Ectodermal cell (in vitro differentiated cells): ENCODE measurements around the gene NR2F1-AS1.
"Not testable (repeated sequence)": the region's sequence is repeated elsewhere in the genome, so short reads cannot be mapped to it uniquely, and the experiment has no call there.

Source experiments
- H3K27ac ChIP-seq: 2 replicates; pipeline ENCODE4 v1.7.0; 2013; ENCODE audit warnings: mild to moderate bottlenecking, low read depth, low read length; ENCODE audit not compliant: insufficient read depth, poor library complexity, severe bottlenecking
- H3K27me3 ChIP-seq: 2 replicates; pipeline ENCODE4 v1.7.0; 2013; ENCODE audit warnings: mild to moderate bottlenecking, low read length; ENCODE audit not compliant: insufficient read depth, control insufficient read depth, poor library complexity, severe bottlenecking
- H3K36me3 ChIP-seq: one replicate; pipeline ENCODE4 v1.7.0; 2013; ENCODE audit warnings: low read length; ENCODE audit not compliant: control insufficient read depth, insufficient read depth
- H3K4me1 ChIP-seq: one replicate; pipeline ENCODE4 v1.7.0; 2013; ENCODE audit warnings: low read length; ENCODE audit not compliant: control insufficient read depth, insufficient read depth
- H3K4me3 ChIP-seq: 2 replicates; pipeline ENCODE4 v1.7.0; 2013; ENCODE audit warnings: low read depth, low read length, control low read depth; ENCODE audit not compliant: insufficient read depth
- H3K9me3 ChIP-seq: 2 replicates; pipeline ENCODE4 v1.7.0; 2013; ENCODE audit warnings: mild to moderate bottlenecking, low read length, moderate library complexity; ENCODE audit not compliant: control insufficient read depth
- WGBS, 2 experiments: methylation state at CpG; one replicate each; pipeline ENCODE4 v1.1.7; 2013; ENCODE audit warnings: missing lambda C conversion rate in 2 of 2; 5-methylcytosine and 5-hydroxymethylcytosine counted together

Gene NR2F1-AS1

GRCh38 chr5:93569300-93570160, 11.5 kb downstream of the NR2F1-AS1 start:
- Histone ChIP-seq H3K4me3 (no peak overlapping the region), H3K27me3 (peaks cover 77% of the 10 kb centered on the region), H3K36me3 (no peaks in the 10 kb centered on the region), H3K4me1 (peaks cover 31% of the 10 kb centered on the region), H3K27ac (no peak overlapping the region), H3K9me3 (no peaks in the 10 kb centered on the region)
- WGBS, 2 experiments, result 22 to 29% methylated on average over 13 of the region's 13 CpGs

GRCh38 chr5:93567424-93567823, 13.6 kb downstream of the NR2F1-AS1 start:
- H3K27me3 ChIP-seq, result peaks cover 56% of the 10 kb centered on the region
- H3K27ac ChIP-seq, result no peak overlapping the region
- H3K36me3 ChIP-seq, result no peaks in the 10 kb centered on the region
- H3K4me1 ChIP-seq, result peaks cover 13% of the 10 kb centered on the region
- 75 to 100% methylated on average over 1 of the region's 1 CpG for WGBS, 2 experiments
- no peak overlapping the region for H3K4me3 ChIP-seq
- no peaks in the 10 kb centered on the region for H3K9me3 ChIP-seq

- Histone ChIP-seq H3K36me3 (no peaks in the 10 kb centered on the region), H3K27ac (no peak overlapping the region), H3K4me1 (peaks cover 7% of the 10 kb centered on the region), H3K27me3 (peaks cover 43% of the 10 kb centered on the region), H3K4me3 (no peak overlapping the region), H3K9me3 (no peaks in the 10 kb centered on the region)
Measured at GRCh38 chr5:93566091-93566490, 14.9 kb downstream of the NR2F1-AS1 start.

- H3K27ac ChIP-seq, result no peak overlapping the region
- H3K9me3 ChIP-seq, result no peaks in the 10 kb centered on the region
- WGBS, 2 experiments, result no CpG with 5 or more reads among the region's 2 CpGs
- no peak overlapping the region for H3K4me3 ChIP-seq
- H3K36me3 ChIP-seq, result no peaks in the 10 kb centered on the region
- H3K4me1 ChIP-seq, result no peaks in the 10 kb centered on the region
- no peaks in the 10 kb centered on the region for H3K27me3 ChIP-seq
Measured at GRCh38 chr5:93557021-93557604, 23.9 kb downstream of the NR2F1-AS1 start.

DNA sequence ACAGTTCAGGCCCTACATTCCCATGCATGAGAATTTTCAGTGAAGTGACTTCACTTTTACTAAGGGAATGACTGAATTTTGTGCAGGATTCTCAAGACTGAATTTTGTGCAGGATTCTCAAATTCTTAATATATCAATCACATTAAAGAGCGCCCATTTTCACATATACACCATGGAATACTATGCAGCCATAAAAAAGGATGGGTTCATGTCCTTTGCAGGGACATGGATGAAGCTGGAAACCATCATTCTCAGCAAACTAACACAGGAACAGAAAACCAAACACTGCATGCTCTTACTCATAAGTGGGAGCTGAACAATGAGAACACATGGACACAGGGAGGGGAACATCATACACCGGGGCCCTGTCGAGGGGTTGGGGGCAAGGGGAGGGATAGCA, 31.4 kb downstream of the NR2F1-AS1 start:
- H3K27ac ChIP-seq, H3K36me3 ChIP-seq, H3K4me3 ChIP-seq, H3K9me3 ChIP-seq, H3K27me3 ChIP-seq, H3K4me1 ChIP-seq: not testable (repeated sequence)
- WGBS, 2 experiments, result 83 to 95% methylated on average over 3 of the region's 3 CpGs

- Histone ChIP-seq H3K4me1 (no peaks in the 10 kb centered on the region), H3K36me3 (no peaks in the 10 kb centered on the region), H3K4me3 (no peak overlapping the region), H3K27ac (no peak overlapping the region), H3K9me3 (no peaks in the 10 kb centered on the region), H3K27me3 (no peaks in the 10 kb centered on the region)
- 91 to 96% methylated on average over 2 to 4 of the region's 4 CpGs for WGBS, 2 experiments
Measured at GRCh38 chr5:93545872-93546271, 35.1 kb downstream of the NR2F1-AS1 start.

GRCh38 chr5:93532370-93532769, 48.6 kb downstream of the NR2F1-AS1 start:
- Histone ChIP-seq H3K27ac (no peak overlapping the region), H3K4me1 (no peaks in the 10 kb centered on the region), H3K27me3 (no peaks in the 10 kb centered on the region), H3K4me3 (no peak overlapping the region), H3K36me3 (no peaks in the 10 kb centered on the region), H3K9me3 (no peaks in the 10 kb centered on the region)
- WGBS, 2 experiments, result 89 to 93% methylated on average over 4 of the region's 4 CpGs

GRCh38 chr5:93521815-93522214, 59.2 kb downstream of the NR2F1-AS1 start:
- not testable (repeated sequence) for H3K9me3 ChIP-seq, H3K36me3 ChIP-seq, H3K27ac ChIP-seq, H3K4me1 ChIP-seq, H3K27me3 ChIP-seq, H3K4me3 ChIP-seq
- 93 to 96% methylated on average over 2 to 3 of the region's 3 CpGs for WGBS, 2 experiments

- H3K27ac ChIP-seq, result no peak overlapping the region
- H3K4me1 ChIP-seq, result no peaks in the 10 kb centered on the region
- H3K27me3 ChIP-seq, result no peaks in the 10 kb centered on the region
- peaks cover 8% of the 10 kb centered on the region for H3K36me3 ChIP-seq
- no peak overlapping the region for H3K4me3 ChIP-seq
- peaks cover 3% of the 10 kb centered on the region for H3K9me3 ChIP-seq
Measured at GRCh38 chr5:93519740-93520139, 61.3 kb downstream of the NR2F1-AS1 start.

DNA sequence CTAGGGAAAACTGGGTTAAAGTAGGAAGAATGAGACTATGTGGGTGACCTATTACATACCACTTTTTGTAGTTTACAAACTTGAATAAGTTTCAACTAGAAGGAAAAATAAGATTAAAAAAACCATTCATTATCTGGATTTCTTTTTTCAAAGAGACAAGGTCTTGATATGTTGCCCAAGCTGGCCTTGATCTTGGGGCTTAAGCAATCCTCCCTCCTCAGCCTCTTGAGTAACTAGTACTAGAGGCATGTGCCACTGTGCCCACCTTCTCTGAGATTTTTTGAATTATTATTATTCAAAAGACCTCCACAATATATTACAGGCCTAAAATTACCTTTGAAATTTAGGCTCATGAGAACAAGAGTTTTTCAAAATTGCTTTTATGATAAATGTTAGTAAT, 63.2 kb downstream of the NR2F1-AS1 start:
- Histone ChIP-seq H3K36me3 (peaks cover 8% of the 10 kb centered on the region), H3K27me3 (no peaks in the 10 kb centered on the region), H3K9me3 (no peaks in the 10 kb centered on the region)

More for the DNA sequence above, 63.2 kb downstream of the NR2F1-AS1 start:
- H3K4me3 ChIP-seq, result no peak overlapping the region
- H3K27ac ChIP-seq, result no peak overlapping the region
- H3K4me1 ChIP-seq, result no peaks in the 10 kb centered on the region
